Endothelial cell (in vitro differentiated cells): Measurements from ENCODE around the gene ANAPC4. TPM values are rescaled to one million over a fixed set of nuclear protein-coding genes. Genes with fewer than 3 reads are reported as not detected.

Source experiments
- total RNA-seq: library from RNA; stranded (reverse); fragmentation: NEBNext Ultra II Directional; extraction: Animal tissue kit (Norgen Biotek cat#: 25700); gene quantifications from one replicate; pipeline ENCODE4 v1.2.1, GENCODE V29; 2021; ENCODE audit not compliant: unreplicated experiment

The ANAPC4 gene
- total RNA-seq, 1 donor from 2014 or later = 20.1 TPM

Other genes starting within 250 kb of the ANAPC4 start
- 12.0 TPM for gene SEPSECS, start 216.8 kb upstream of the ANAPC4 start, total RNA-seq
- gene PI4K2B, start 143.2 kb upstream of the ANAPC4 start, total RNA-seq = 6.7 TPM
- 9.0 TPM for gene ZCCHC4, start 64.5 kb upstream of the ANAPC4 start, total RNA-seq